ENCODE measurements around the gene PSMA7.

Gene PSMA7

DNA sequence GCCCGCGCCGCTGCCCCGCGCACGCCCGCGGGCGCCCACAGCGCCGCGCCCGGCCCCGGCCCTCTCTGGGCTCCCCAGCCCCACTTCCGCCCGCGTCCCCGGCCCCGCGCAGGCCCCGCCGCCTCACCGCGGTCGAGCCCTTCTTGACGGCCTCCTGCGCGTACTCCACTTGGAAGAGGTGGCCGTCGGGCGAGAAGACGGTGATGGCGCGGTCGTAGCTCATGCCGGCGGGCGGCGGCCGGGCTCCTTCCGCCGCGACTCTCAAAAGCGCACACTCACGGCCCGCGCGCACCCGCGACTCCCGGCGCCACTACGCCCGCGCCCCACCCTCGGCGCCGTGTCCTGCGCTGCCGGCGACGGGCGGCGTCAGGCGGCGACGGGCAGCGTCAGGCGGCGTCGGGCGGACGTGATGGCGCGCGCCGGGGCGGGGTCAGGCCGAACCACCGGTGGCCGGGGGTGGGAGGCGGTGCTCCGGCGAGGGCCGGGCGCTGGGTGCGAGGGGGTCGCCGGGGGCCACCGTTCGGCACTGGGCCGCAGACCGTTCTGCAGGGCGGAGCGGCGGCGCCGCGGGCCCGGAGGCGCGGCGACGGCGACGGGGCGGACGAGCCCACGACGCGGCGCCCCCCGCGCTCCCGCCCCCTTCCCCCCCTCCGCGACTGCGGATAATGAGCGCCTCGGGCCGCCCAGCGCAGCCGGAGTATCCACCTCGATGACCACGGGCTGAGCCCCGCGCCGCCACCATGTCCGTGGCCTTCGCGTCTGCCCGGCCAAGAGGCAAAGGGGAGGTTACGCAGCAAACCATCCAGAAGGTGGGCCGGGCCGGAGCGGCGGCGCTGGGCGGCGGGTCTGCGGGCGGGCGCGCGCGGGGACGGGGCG lies at the start of gene PSMA7, which contains the start of gene SS18L1:
Gene PSMA7 (minus strand): TSS at position 314 of the 876 bp plus-strand sequence. CDS start 91 bp downstream, at position 223.
Gene SS18L1 (plus strand): TSS at position 689 of the 876 bp plus-strand sequence. CDS start 52 bp downstream, at position 741.
- Histone ChIP-seq H3K27me3 (ENCODE audit: insufficient read depth, poor library complexity, severe bottlenecking) (no peaks in the 10 kb centered on the region), H3K36me3 (ENCODE audit: low read depth) (peaks cover 47% of the 10 kb centered on the region), H3K9me3 (ENCODE audit: severe bottlenecking) (no peaks in the 10 kb centered on the region), H3K4me3 (ENCODE audit: severe bottlenecking) (peak within 1 kb of the TSS; percentile 96), H3K4me1 (ENCODE audit: insufficient read depth, poor library complexity, severe bottlenecking) (peaks cover 14% of the 10 kb centered on the region), H3K27ac (ENCODE audit: poor library complexity, severe bottlenecking) (peak within 1 kb of the TSS; percentile 76)
- TF ChIP-seq, protein P1, sequence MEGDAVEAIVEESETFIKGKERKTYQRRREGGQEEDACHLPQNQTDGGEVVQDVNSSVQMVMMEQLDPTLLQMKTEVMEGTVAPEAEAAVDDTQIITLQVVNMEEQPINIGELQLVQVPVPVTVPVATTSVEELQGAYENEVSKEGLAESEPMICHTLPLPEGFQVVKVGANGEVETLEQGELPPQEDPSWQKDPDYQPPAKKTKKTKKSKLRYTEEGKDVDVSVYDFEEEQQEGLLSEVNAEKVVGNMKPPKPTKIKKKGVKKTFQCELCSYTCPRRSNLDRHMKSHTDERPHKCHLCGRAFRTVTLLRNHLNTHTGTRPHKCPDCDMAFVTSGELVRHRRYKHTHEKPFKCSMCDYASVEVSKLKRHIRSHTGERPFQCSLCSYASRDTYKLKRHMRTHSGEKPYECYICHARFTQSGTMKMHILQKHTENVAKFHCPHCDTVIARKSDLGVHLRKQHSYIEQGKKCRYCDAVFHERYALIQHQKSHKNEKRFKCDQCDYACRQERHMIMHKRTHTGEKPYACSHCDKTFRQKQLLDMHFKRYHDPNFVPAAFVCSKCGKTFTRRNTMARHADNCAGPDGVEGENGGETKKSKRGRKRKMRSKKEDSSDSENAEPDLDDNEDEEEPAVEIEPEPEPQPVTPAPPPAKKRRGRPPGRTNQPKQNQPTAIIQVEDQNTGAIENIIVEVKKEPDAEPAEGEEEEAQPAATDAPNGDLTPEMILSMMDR (IDR thresholded peaks at IDR 0.05; ENCODE audit: poor library complexity, severe bottlenecking), result peak; percentile 8
- ATAC-seq (ENCODE audit: low read depth) (peak; percentile 78), DNase-seq (ENCODE audit: low spot score) (peak; percentile 95)

- ATAC-seq (ENCODE audit: low read depth), result no peak
- TF ChIP-seq, protein P1 (IDR thresholded peaks at IDR 0.05; ENCODE audit: poor library complexity, severe bottlenecking), result no peak
These were observed 49.4 kb upstream of the PSMA7 start for GRCh38 chr20:62192635-62193034.

DNA sequence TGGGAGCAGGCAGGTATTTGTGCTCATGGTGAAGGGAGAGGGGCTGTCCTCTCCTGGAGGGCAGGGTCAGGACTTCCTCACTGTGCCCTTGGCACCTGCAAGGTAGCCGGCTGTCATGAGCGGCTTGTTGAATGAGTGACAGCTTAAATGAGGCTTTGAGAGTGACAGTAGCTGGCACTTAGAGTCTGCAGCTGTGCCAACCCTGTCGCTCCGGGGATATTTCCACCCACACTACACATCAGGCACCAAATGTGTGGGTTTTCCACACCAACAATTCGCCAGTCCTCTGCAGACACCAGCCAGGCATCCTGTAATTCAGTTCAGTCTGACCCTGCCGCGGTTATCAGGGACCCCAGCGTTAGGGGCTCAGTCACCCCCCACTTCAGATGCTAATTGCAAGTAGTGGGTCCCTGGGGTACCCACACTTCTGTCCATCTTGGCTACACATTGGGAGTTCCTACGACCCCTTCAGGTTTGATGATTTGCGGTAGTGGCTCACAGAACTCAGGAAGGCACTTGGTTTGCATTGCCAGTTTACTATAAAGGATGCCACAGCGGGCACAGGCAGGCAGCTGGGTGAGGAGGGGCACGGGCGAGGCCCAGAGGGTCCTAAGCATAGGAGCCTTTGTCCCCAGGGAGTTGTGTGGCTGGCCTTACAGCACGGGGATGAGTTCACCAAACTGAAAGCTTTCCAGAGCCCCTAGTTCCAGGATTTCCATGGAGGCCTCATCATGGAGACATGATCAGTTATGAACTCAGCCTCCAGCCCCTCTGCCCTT lies 48.8 kb upstream of the PSMA7 start:
- Histone ChIP-seq H3K4me3 (ENCODE audit: severe bottlenecking) (no peak overlapping the region), H3K4me1 (ENCODE audit: insufficient read depth, poor library complexity, severe bottlenecking) (peaks cover 8% of the 10 kb centered on the region), H3K36me3 (ENCODE audit: low read depth) (peaks cover 64% of the 10 kb centered on the region), H3K27me3 (ENCODE audit: insufficient read depth, poor library complexity, severe bottlenecking) (no peaks in the 10 kb centered on the region), H3K9me3 (ENCODE audit: severe bottlenecking) (no peaks in the 10 kb centered on the region), H3K27ac (ENCODE audit: poor library complexity, severe bottlenecking) (no peak overlapping the region)
- TF ChIP-seq, protein P1 (IDR thresholded peaks at IDR 0.05; ENCODE audit: poor library complexity, severe bottlenecking), result no peak
- peak; percentile 72 for DNase-seq (ENCODE audit: low spot score)
- ATAC-seq (ENCODE audit: low read depth), result no peak

More at GRCh38 chr20:62192635-62193034, 49.4 kb upstream of the PSMA7 start:
- Histone ChIP-seq H3K36me3 (ENCODE audit: low read depth) (peaks cover 70% of the 10 kb centered on the region), H3K4me1 (ENCODE audit: insufficient read depth, poor library complexity, severe bottlenecking) (peaks cover 2% of the 10 kb centered on the region), H3K4me3 (ENCODE audit: severe bottlenecking) (no peak overlapping the region), H3K27me3 (ENCODE audit: insufficient read depth, poor library complexity, severe bottlenecking) (no peaks in the 10 kb centered on the region), H3K27ac (ENCODE audit: poor library complexity, severe bottlenecking) (no peak overlapping the region), H3K9me3 (ENCODE audit: severe bottlenecking) (no peaks in the 10 kb centered on the region)
- peak; percentile 79 for DNase-seq (ENCODE audit: low spot score)

DNA sequence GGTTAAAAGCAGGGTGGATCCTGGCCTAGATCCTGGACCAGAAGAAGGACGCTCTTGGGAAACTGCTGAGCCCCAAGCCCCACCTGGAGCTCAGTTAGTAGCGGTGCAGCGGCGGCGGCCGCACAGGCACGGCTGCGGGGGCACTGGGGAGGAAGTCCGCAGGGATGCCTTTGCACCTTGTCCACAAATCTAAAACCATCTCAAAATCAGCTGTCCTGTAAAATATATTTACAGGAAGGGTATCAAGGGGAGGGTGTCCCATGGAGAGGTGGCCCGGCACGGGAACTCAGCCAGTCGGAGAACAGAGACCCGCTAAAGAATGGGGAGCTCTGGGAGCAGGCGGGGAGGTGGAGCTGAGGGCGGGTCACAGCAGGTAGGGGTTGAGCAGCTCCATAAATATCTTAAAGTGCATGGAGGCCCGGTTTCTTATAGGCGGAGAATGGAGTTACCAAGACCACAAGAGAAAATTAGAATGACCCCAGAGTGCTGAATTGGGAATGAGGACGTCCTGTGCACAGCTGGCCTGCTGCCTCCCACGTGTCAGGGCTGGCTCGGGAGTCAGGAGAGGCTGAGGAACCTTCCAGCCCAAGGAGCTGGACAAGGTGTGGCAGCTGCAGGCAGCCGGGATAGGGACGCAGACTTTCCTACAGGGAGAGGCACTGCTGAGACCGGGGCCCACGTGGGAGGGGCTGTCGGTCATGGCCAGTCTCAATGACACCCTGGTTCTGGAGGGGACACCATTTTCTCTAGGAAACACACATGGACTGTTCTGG lies 47.6 kb upstream of the PSMA7 start:
- Histone ChIP-seq H3K9me3 (ENCODE audit: severe bottlenecking) (no peaks in the 10 kb centered on the region), H3K27ac (ENCODE audit: poor library complexity, severe bottlenecking) (no peak overlapping the region), H3K27me3 (ENCODE audit: insufficient read depth, poor library complexity, severe bottlenecking) (no peaks in the 10 kb centered on the region), H3K4me3 (ENCODE audit: severe bottlenecking) (no peak overlapping the region), H3K4me1 (ENCODE audit: insufficient read depth, poor library complexity, severe bottlenecking) (peaks cover 10% of the 10 kb centered on the region), H3K36me3 (ENCODE audit: low read depth) (peaks cover 55% of the 10 kb centered on the region)
- TF ChIP-seq, protein P1 (IDR thresholded peaks at IDR 0.05; ENCODE audit: poor library complexity, severe bottlenecking), result no peak
- peak; percentile 81 for DNase-seq (ENCODE audit: low spot score)
- ATAC-seq (ENCODE audit: low read depth), result no peak

All from RWPE2 (cell line).